GM12872 (cell line): Measurements from ENCODE around the gene ZNF865.

Experiments
- TF ChIP-seq, protein P1 (sequence below): IDR thresholded peaks from 3 replicates; pipeline ENCODE4 v1.5.1; 2011; ENCODE audit warnings: low read depth, mild to moderate bottlenecking, low read length, moderate library complexity; ENCODE audit not compliant: insufficient read depth

ZNF865 gene

GRCh38 chr19:55620410-55621204 is 15.2 kb downstream of the ZNF865 start:
- TF ChIP-seq, protein P1, sequence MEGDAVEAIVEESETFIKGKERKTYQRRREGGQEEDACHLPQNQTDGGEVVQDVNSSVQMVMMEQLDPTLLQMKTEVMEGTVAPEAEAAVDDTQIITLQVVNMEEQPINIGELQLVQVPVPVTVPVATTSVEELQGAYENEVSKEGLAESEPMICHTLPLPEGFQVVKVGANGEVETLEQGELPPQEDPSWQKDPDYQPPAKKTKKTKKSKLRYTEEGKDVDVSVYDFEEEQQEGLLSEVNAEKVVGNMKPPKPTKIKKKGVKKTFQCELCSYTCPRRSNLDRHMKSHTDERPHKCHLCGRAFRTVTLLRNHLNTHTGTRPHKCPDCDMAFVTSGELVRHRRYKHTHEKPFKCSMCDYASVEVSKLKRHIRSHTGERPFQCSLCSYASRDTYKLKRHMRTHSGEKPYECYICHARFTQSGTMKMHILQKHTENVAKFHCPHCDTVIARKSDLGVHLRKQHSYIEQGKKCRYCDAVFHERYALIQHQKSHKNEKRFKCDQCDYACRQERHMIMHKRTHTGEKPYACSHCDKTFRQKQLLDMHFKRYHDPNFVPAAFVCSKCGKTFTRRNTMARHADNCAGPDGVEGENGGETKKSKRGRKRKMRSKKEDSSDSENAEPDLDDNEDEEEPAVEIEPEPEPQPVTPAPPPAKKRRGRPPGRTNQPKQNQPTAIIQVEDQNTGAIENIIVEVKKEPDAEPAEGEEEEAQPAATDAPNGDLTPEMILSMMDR = no peak

DNA sequence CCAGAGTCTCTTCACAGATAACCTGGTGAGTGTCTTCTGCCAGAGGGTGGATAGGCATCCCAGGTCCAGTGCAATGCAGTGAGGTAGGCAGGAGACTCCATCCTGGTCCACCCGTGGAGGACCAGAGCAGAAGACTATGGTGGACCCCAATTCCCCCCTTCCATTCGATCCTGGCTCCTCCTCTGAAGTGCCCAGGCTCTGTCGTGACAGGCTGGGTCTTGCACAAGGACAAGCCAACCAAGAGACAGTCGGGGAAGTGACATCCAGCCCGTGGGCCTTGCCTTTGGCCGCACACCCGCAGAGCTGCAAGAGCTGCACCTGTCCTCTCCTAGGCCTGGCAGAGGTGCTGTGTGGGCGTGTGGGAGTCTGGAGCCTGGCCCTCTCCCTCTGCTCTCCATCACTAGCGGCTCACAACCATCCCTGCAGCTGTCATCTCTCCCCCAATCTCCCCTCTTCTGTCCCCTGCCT is 15.8 kb downstream of the ZNF865 start:
- TF ChIP-seq, protein P1 = no peak

DNA sequence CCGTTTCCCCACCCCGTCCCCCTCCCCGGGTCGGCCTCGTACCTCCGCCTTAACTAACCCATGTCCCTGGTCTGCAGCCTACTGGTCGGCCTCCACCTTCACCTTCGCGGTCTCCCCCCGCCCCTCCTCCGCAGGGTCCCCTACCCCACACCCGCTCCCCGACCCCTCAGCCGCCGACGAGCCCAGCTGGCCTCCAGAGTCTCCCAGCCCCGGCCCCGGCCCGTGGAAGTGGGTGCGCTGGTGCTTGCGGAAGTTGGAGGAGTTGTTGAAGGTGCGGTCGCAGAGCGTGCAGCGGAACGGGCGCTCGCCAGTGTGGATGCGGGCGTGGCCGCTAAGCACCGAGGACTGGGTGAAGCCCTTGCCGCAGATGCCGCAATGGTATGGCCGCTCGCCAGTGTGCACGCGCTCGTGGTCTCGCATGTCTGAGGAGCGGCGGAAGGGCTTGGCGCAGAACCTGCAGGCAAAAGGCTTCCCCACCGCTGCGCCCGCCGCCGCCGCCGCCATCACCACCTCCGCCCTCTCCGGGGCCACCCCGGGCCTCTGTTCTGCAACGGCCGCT is 16.3 kb downstream of the ZNF865 start:
- TF ChIP-seq, protein P1 = no peak

DNA sequence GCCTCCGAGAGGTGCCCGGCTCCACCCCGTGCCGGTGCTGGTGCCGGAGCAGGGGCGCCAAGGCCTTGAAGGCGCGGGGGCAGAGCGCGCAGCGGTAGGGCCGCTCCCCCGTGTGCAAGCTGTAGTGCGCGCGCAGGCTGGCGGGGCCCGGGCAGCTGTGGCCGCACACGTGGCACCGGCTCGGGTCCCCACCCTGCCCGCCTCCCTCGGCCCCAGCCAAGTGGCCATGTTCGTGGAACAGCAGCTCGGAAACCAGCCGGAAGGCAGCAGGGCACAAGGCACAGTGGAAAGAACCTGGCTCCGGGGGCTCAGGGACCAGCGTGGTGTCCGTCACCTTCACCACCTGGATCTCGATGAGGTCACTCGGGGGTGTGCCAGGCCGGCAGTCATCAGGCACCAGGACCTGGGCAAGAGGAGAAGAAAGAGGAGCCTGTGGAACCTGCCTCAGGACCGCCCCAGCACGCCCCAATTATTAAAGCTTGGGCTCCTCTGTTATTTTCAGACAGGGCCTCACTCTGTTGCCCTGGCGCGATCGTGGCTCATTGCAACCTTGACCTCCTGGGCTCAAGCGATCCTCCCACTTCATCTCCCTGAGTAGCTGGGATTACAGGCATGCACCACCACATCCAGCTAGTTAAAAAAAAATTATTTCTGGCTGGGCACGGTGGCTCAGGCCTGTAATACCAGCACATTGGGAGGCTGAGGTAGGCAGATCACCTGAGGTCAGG is 17.0 kb downstream of the ZNF865 start:
- TF ChIP-seq, protein P1 = no peak

DNA sequence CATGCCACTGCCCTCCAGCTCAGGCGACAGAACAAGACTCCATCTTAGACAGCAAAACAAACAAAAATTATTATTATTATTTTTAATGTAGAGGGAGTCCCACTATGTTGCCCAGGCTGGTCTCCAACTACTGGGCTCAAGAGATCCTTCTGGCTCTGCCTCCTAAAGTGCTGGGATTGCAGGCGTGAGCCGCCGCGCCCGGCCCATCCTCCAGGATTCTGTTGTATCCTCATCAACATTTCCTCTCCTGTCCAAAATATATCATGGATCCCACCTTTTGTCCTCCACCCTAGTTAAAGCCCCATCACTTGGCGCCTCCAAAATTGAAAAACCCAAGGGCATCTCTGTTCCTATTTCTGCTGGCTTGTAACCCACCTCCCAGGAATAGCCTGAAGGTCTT is 17.7 kb downstream of the ZNF865 start:
- TF ChIP-seq, protein P1 = no peak

DNA sequence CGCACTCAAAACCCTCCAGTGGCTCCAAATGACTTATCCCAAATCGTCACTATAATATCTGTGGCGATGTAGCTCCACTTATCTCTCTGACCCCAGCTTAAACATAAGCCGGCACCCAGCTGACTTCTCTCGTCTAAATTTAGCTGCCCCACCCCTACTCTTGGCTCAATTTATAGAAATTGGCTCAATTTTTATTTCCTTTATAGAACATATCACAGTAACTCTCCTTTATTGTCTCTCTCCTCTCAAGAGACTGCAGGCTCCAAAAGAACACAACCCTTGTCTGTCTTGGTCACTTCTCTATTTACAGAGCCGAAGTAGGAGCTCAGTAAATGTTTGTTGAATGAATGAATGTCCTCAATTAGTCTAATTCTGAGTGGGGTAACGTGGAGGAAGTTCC is 18.1 kb downstream of the ZNF865 start:
- TF ChIP-seq, protein P1 = no peak
